ENCODE measurements around the gene MREG.
A peak's percentile ranks its signal among the peaks of the same experiment; 100 is the strongest.

The MREG gene

GRCh38 chr2:215983581-215984351, 29.6 kb downstream of the MREG start:
- H3K27ac ChIP-seq (ENCODE audit: extremely low read depth, low read depth, low read length): no peak overlapping the region

DNA sequence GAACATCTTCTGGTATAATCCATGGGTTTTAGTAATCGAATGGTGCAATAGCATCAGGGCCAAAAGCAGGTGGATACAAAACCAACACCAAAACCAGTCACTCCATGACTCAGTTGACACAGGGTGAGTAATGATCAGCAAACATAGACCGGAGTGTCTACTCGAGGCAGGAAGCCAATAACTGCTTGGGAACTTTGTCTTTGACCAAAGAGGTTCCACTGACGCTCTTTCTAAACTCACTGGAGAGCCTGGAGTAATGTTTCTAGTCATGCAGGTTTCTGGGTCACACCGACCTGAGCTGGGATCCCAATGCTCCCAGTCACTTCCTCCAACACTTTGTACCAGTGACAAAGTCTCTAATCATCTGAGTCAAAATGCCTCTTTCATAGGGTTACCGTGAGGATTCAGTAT, 30.9 kb downstream of the MREG start:
- ChIA-PET CTCF (no interaction called here), POLR2A (no interaction called here)
- Histone ChIP-seq H3K4me3 (ENCODE audit: low read depth, low read length) (no peak overlapping the region), H3K9me3 (ENCODE audit: control insufficient read depth, insufficient read depth, low read depth, low read length) (no peaks in the 10 kb centered on the region), H3K36me3 (ENCODE audit: control insufficient read depth in 2 of 2, insufficient read depth in 1 of 2, low read length in 2 of 2) (peaks cover 5 to 14% of the 10 kb centered on the region in 2 experiments), H3K27ac (ENCODE audit: extremely low read depth, low read depth, low read length) (no peak overlapping the region), H3K4me1 (ENCODE audit: control insufficient read depth, insufficient read depth, low read length) (no peaks in the 10 kb centered on the region)
- TF ChIP-seq FEZF1 (tag by site-specific recombination; IDR thresholded peaks at IDR 0.05): no peak

More at GRCh38 chr2:215983581-215984351, 29.6 kb downstream of the MREG start:
- Histone ChIP-seq H3K9me3 (ENCODE audit: control insufficient read depth, insufficient read depth, low read depth, low read length) (no peaks in the 10 kb centered on the region), H3K4me3 (ENCODE audit: low read depth, low read length) (no peak overlapping the region), H3K36me3 (ENCODE audit: control insufficient read depth in 2 of 2, insufficient read depth in 1 of 2, low read length in 2 of 2) (peaks cover 5 to 16% of the 10 kb centered on the region in 2 experiments), H3K4me1 (ENCODE audit: control insufficient read depth, insufficient read depth, low read length) (no peaks in the 10 kb centered on the region)
- ChIA-PET CTCF (no interaction called here), POLR2A (no interaction called here)
- TF ChIP-seq ZNF174 (tag by site-specific recombination; IDR thresholded peaks at IDR 0.05) (no peak), ZNF157 (tag by site-specific recombination; IDR thresholded peaks at IDR 0.05) (no peak), ZNF548 (tag by site-specific recombination; IDR thresholded peaks at IDR 0.05) (no peak), ZNF488 (tag by site-specific recombination; IDR thresholded peaks at IDR 0.05) (no peak), ZBTB17 (tag by site-specific recombination; IDR thresholded peaks at IDR 0.05) (no peak), SETDB1 (IDR thresholded peaks at IDR 0.05; ENCODE audit: insufficient read length, low read length) (peak; percentile 76), ZSCAN5A (tag by site-specific recombination; IDR thresholded peaks at IDR 0.05) (no peak)

GRCh38 chr2:215981115-215981514, 32.2 kb downstream of the MREG start:
- POLR2A ChIA-PET: no interaction called here
- Histone ChIP-seq H3K27ac (ENCODE audit: extremely low read depth, low read depth, low read length) (no peak overlapping the region), H3K4me1 (ENCODE audit: control insufficient read depth, insufficient read depth, low read length) (no peaks in the 10 kb centered on the region)

DNA sequence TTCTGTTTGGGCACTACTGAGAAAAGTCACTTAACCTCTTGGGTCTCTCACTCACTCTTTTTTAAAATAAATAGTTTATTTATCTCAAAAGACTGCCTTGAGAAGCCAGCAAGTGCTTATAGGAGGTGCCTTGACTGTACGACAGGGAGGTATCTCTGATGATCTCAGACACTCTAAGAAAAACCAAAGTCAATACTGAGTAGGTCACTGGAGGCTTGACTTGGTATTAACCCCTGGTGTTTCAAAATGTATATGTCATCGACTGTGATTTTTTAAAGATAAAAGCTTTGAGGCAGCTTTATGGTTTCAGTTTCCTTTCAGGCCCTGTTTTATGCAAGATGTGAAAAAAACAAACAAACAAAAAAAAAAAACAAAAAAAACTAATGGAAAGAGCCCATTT, 33.7 kb downstream of the MREG start:
- no peak overlapping the region for H3K27ac ChIP-seq (ENCODE audit: extremely low read depth, low read depth, low read length)
- ChIA-PET CTCF (interaction anchor here (1.2 kb wide), 1 partner anchor 26 kb away, joined by 5 read pairs; no protein-coding TSS in a partner anchor), POLR2A (no interaction called here)
- H3K9me3 ChIP-seq (ENCODE audit: control insufficient read depth, insufficient read depth, low read depth, low read length): no peaks in the 10 kb centered on the region
- H3K36me3 ChIP-seq (ENCODE audit: control insufficient read depth in 2 of 2, insufficient read depth in 1 of 2, low read length in 2 of 2): peaks cover 0 to 2% of the 10 kb centered on the region in 2 experiments; a peak in 2 of 3 replicates
- H3K4me1 ChIP-seq (ENCODE audit: control insufficient read depth, insufficient read depth, low read length): peaks cover under 1% of the 10 kb centered on the region; the same call in 1 of the 2 replicates
- H3K4me3 ChIP-seq (ENCODE audit: low read depth, low read length): no peak overlapping the region
- TF ChIP-seq ZNF561 (tag by site-specific recombination; IDR thresholded peaks at IDR 0.05; ENCODE audit: borderline replicate concordance) (no peak), ZNF121 (tag by site-specific recombination; IDR thresholded peaks at IDR 0.05) (no peak), ZNF324 (tag by site-specific recombination; IDR thresholded peaks at IDR 0.05) (no peak), ZBTB1 (tag by site-specific recombination; IDR thresholded peaks at IDR 0.05) (no peak), ZNF133 (tag by site-specific recombination; IDR thresholded peaks at IDR 0.05) (no peak), ZNF391 (tag by site-specific recombination; IDR thresholded peaks at IDR 0.05; ENCODE audit: borderline replicate concordance, low read depth) (no peak), ZNF621 (tag by site-specific recombination; IDR thresholded peaks at IDR 0.05) (no peak), HOXD13 (CRISPR knock-in tag; IDR thresholded peaks at IDR 0.05; ENCODE audit: borderline replicate concordance) (no peak), ZNF792 (tag by site-specific recombination; IDR thresholded peaks at IDR 0.05) (no peak), ZNF350 (tag by site-specific recombination; IDR thresholded peaks at IDR 0.05) (no peak), INSM2 (tag by site-specific recombination; IDR thresholded peaks at IDR 0.05) (no peak)

More at GRCh38 chr2:215981115-215981514, 32.2 kb downstream of the MREG start:
- Histone ChIP-seq H3K9me3 (ENCODE audit: control insufficient read depth, insufficient read depth, low read depth, low read length) (no peaks in the 10 kb centered on the region), H3K36me3 (ENCODE audit: control insufficient read depth in 2 of 2, insufficient read depth in 1 of 2, low read length in 2 of 2) (peaks cover 0 to 5% of the 10 kb centered on the region in 2 experiments; a peak in 2 of 3 replicates), H3K4me3 (ENCODE audit: low read depth, low read length) (no peak overlapping the region)
- CTCF ChIA-PET: interaction anchor here (0.5 kb wide), 1 partner anchor 42 kb away, joined by 3 read pairs; no protein-coding TSS in a partner anchor
- TF ChIP-seq ZNF521 (tag by site-specific recombination; IDR thresholded peaks at IDR 0.05) (no peak), ZNF624 (tag by site-specific recombination; IDR thresholded peaks at IDR 0.05) (no peak), KLF8 (tag by site-specific recombination; IDR thresholded peaks at IDR 0.05) (no peak), BCL6B (tag by site-specific recombination; IDR thresholded peaks at IDR 0.05) (no peak), ZNF600 (tag by site-specific recombination; IDR thresholded peaks at IDR 0.05) (no peak), ZNF629 (tag by site-specific recombination; IDR thresholded peaks at IDR 0.05) (no peak), ZBTB8A (tag by site-specific recombination; IDR thresholded peaks at IDR 0.05) (no peak)

Measured in HEK293 (cell line).